ENCODE measurements around the gene PTPN23. TPM values are rescaled to one million over a fixed set of nuclear protein-coding genes. Genes with fewer than 3 reads are reported as not detected.
"Not testable (repeated sequence)": the region's sequence is repeated elsewhere in the genome, so short reads cannot be mapped to it uniquely, and the experiment has no call there.

Gene PTPN23
- total RNA-seq, 1 donor, result 30.0 TPM

GRCh38 chr3:47356201-47356600, 24.6 kb upstream of the PTPN23 start:
- no peaks in the 10 kb centered on the region for H4K20me1 ChIP-seq (ENCODE audit: insufficient read depth, low read length)
- H3K4me2 ChIP-seq (ENCODE audit: insufficient read depth, low read length), result no peak overlapping the region
- no peaks in the 10 kb centered on the region for H3K27me3 ChIP-seq (ENCODE audit: insufficient read depth, low read length)
- no peaks in the 10 kb centered on the region for H3K4me1 ChIP-seq (ENCODE audit: insufficient read depth, low read length)
- H3K27ac ChIP-seq (ENCODE audit: low read depth, low read length), result no peak overlapping the region
- peaks cover 4% of the 10 kb centered on the region for H3K9me3 ChIP-seq (ENCODE audit: low read depth, low read length)
- H2AFZ ChIP-seq (ENCODE audit: low read length), result no peak overlapping the region
- DNase-seq (ENCODE audit: insufficient read length, low spot score, missing footprints), result no peak
- TF ChIP-seq CTCF (IDR thresholded peaks at IDR 0.05; ENCODE audit: extremely low read depth, low read depth, low read length), result no peak
- no peak overlapping the region for H3K4me3 ChIP-seq (ENCODE audit: insufficient read depth, low read length)
- no peaks in the 10 kb centered on the region for H3K79me2 ChIP-seq (ENCODE audit: insufficient read depth, low read length)
- H3K36me3 ChIP-seq (ENCODE audit: insufficient read depth, low read length), result no peaks in the 10 kb centered on the region

GRCh38 chr3:47359323-47359722, 21.5 kb upstream of the PTPN23 start:
- Histone ChIP-seq H3K4me1 (ENCODE audit: insufficient read depth, low read length) (no peaks in the 10 kb centered on the region), H3K27ac (ENCODE audit: low read depth, low read length) (no peak overlapping the region), H4K20me1 (ENCODE audit: insufficient read depth, low read length) (no peaks in the 10 kb centered on the region), H3K4me3 (ENCODE audit: insufficient read depth, low read length) (no peak overlapping the region), H3K36me3 (ENCODE audit: insufficient read depth, low read length) (no peaks in the 10 kb centered on the region), H3K9me3 (ENCODE audit: low read depth, low read length) (peaks cover 4% of the 10 kb centered on the region), H3K79me2 (ENCODE audit: insufficient read depth, low read length) (no peaks in the 10 kb centered on the region), H3K4me2 (ENCODE audit: insufficient read depth, low read length) (no peak overlapping the region), H2AFZ (ENCODE audit: low read length) (no peak overlapping the region), H3K27me3 (ENCODE audit: insufficient read depth, low read length) (no peaks in the 10 kb centered on the region)
- DNase-seq (ENCODE audit: insufficient read length, low spot score, missing footprints), result no peak
- TF ChIP-seq CTCF (IDR thresholded peaks at IDR 0.05; ENCODE audit: extremely low read depth, low read depth, low read length), result no peak

GRCh38 chr3:47360110-47360517, 20.7 kb upstream of the PTPN23 start:
- not testable (repeated sequence) for H3K4me2 ChIP-seq (ENCODE audit: insufficient read depth, low read length); H3K4me1 ChIP-seq (ENCODE audit: insufficient read depth, low read length); H3K36me3 ChIP-seq (ENCODE audit: insufficient read depth, low read length); H3K27me3 ChIP-seq (ENCODE audit: insufficient read depth, low read length); H4K20me1 ChIP-seq (ENCODE audit: insufficient read depth, low read length); H3K9me3 ChIP-seq (ENCODE audit: low read depth, low read length); H2AFZ ChIP-seq (ENCODE audit: low read length); H3K27ac ChIP-seq (ENCODE audit: low read depth, low read length); DNase-seq (ENCODE audit: insufficient read length, low spot score, missing footprints); H3K79me2 ChIP-seq (ENCODE audit: insufficient read depth, low read length); H3K4me3 ChIP-seq (ENCODE audit: insufficient read depth, low read length)

GRCh38 chr3:47362701-47363100, 18.1 kb upstream of the PTPN23 start:
- H3K27ac ChIP-seq (ENCODE audit: low read depth, low read length), result no peak overlapping the region
- peaks cover 10% of the 10 kb centered on the region for H3K4me1 ChIP-seq (ENCODE audit: insufficient read depth, low read length)
- H3K4me3 ChIP-seq (ENCODE audit: insufficient read depth, low read length), result no peak overlapping the region
- no peaks in the 10 kb centered on the region for H3K36me3 ChIP-seq (ENCODE audit: insufficient read depth, low read length)
- no peak overlapping the region for H3K4me2 ChIP-seq (ENCODE audit: insufficient read depth, low read length)
- no peak for TF ChIP-seq CTCF (IDR thresholded peaks at IDR 0.05; ENCODE audit: extremely low read depth, low read depth, low read length)
- no peaks in the 10 kb centered on the region for H4K20me1 ChIP-seq (ENCODE audit: insufficient read depth, low read length)
- H3K79me2 ChIP-seq (ENCODE audit: insufficient read depth, low read length), result no peaks in the 10 kb centered on the region
- DNase-seq (ENCODE audit: insufficient read length, low spot score, missing footprints), result no peak
- H3K27me3 ChIP-seq (ENCODE audit: insufficient read depth, low read length), result no peaks in the 10 kb centered on the region
- peaks cover 4% of the 10 kb centered on the region for H3K9me3 ChIP-seq (ENCODE audit: low read depth, low read length)
- no peak overlapping the region for H2AFZ ChIP-seq (ENCODE audit: low read length)

All from osteoblast (primary cell).